MM.1S (cell line): ENCODE measurements around the gene MRPL28.

Source experiments
- CTCF ChIP-seq: fragments of 300-600 bp; sonication (generic); IDR thresholded peaks from 2 replicates; pipeline ENCODE4 v1.5.1; 2016; ENCODE audit warnings: antibody characterized with exemption, low read length, mixed read lengths
- EZH2 ChIP-seq: fragments of 300-600 bp; sonication (generic); optimal IDR thresholded peaks from 2 replicates; pipeline ENCODE3; 2017; ENCODE audit warnings: low read depth, mild to moderate bottlenecking, antibody characterized with exemption, low read length, mixed read lengths

- TF ChIP-seq CTCF: no peak
- TF ChIP-seq EZH2: no peak
Observed at GRCh38 chr16:386641-387156, 16.4 kb upstream of the MRPL28 start.
